HG03571 (cell line): Measurements from ENCODE around the gene RWDD1.
A peak's percentile ranks its signal among the peaks of the same experiment; 100 is the strongest.
"Not testable (repeated sequence)": the region's sequence is repeated elsewhere in the genome, so short reads cannot be mapped to it uniquely, and the experiment has no call there.

Experiments used
- ATAC-seq: cut with Tn5 transposase; IDR thresholded peaks from one replicate; pipeline ENCODE4 v1.9.1; 2021; ENCODE audit not compliant: unreplicated experiment

Gene RWDD1

GRCh38 chr6:116604868-116605267 is 33.6 kb downstream of the RWDD1 start:
- ATAC-seq, result not testable (repeated sequence)

GRCh38 chr6:116605935-116606334 is 34.6 kb downstream of the RWDD1 start:
- ATAC-seq, result no peak

DNA sequence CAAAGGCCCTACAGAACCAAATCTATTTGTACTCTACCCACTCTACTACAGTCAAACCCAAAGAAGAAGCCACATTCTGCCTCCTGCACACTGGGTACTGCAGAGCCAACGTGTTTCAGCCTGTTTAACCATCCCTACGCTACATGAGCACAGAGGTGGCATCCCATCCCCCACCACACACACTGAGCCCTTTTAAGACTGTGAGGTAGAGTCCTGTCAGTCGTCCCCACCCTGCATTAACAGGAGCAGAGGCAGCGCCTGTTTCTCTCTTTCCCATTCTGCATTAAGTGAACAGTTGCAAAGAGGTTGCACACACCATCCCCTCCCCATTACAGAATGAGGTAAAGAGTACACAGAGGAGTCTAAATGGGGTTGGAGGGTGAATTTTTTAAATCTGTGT is 39.8 kb downstream of the RWDD1 start:
- no peak for ATAC-seq

GRCh38 chr6:116615937-116616736 is 44.8 kb downstream of the RWDD1 start, which contains the start of gene RSPH4A:
RSPH4A (plus strand) TSS chr6:116616479; CDS start chr6:116616624, 145 bp downstream.
- peak; percentile 99 for ATAC-seq

DNA sequence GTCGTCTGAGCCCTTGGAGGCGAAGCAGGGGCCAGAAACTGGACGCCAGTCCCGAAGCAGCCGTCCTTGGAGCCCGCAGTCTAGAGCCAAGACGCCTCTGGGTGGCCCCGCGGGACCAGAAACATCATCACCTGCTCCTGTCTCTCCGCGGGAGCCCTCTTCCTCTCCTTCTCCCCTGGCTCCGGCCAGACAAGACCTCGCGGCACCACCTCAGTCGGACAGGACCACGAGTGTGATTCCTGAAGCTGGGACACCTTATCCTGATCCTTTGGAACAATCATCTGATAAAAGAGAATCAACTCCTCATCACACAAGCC is 45.4 kb downstream of the RWDD1 start:
- peak; percentile 40 for ATAC-seq

- ATAC-seq, result no peak
Measured at GRCh38 chr6:116624036-116624805, 52.9 kb downstream of the RWDD1 start.

DNA sequence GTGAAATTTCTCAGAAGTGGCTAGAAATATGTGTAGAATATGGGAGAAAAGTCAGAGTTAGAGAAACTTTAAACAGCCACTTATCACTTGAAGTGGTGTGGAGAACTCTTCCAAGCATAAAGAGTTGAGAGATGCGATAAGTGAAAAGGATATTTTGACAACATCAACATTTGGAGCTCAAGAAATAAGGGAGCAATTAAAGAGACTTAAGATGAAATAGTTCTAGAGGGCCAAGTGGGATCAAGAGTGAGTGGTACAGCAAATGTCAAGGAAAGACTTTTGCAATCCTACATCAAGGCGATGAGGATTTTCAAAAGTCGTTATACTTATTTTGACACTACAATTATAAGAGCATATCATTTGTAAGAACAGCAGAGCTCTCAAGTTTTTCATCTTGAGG is 54.6 kb downstream of the RWDD1 start:
- no peak for ATAC-seq

DNA sequence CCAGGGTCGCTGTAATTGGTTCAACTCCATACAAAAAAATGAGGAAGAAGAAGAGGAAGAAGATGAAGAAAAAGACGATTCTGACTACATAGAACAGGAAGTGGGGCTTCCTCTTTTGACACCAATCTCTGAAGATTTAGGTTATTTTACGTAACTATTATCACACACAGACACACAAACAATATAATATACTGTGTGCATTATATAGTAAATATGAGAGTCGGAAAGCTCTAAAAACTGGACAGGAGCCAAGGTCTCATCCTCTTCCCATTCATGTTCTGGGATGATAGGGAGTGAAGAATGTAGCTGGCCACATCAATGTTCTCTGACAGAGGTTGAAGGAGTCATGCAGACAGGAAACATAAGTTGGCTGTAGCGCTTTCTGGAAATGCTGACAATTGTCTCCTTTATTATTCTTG is 58.3 kb downstream of the RWDD1 start:
- ATAC-seq, result no peak

DNA sequence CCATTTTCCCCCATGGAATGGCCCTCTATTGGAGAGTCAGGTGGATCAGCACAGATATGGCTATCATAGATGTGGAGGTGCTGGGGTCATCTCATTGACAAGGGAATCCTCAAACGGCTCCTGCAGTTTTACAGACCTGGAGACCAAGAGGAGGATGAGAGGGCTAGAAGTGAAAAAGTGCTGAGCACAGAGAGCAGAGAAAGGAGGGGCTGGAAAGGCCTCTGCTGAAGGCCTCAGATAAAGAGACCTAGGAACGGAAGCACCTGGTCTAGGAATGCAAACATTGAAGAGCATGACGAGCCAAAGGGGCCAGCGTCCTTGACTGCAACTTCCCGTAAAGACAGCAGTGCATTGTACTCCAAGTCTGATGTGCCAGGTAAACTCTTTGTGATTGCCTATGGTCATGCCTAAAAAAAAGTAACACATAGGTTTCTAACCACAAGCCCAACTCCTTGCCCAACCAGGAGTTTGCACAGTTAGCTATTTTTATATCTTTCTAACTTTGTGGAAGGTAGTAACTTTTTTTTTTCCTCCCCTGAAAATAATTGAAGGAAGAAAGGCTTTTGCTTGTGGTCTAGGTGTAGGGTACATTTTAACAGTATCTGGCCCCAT is 60.2 kb downstream of the RWDD1 start:
- ATAC-seq, result peak; percentile 67

GRCh38 chr6:116633685-116634084 is 62.4 kb downstream of the RWDD1 start:
- ATAC-seq, result no peak
